Measurements from ENCODE around the gene GPR39. TPM values are rescaled to one million over a fixed set of nuclear protein-coding genes. Genes with fewer than 3 reads are reported as not detected.

The GPR39 gene
- total RNA-seq, 1 experiment from 2014 or later: 34.8 TPM

DNA sequence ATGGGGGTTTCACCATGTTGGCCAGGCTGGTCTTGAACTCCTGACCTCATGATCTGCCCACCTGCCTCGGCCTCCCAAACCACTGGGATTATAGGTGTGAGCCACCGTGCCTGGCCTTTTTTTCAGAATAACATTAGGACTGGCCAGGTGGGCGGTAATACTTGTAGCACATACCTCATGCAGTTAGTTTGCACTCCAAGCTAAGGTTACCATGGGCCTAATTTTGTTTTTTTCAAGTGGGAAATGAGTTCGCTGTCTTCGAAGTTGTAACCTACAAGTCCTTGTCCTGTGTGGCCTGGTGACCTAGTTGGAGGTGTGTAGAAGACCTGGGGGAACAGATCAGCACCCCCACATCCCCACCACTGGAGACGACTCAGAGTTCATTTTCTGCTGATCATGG is 178.6 kb downstream of the GPR39 start:
- DNase-seq (no peak), ATAC-seq (no peak)
- Histone ChIP-seq H3K79me2 (ENCODE audit: low read length) (peaks cover 14% of the 10 kb centered on the region; the same call in 1 of the 2 replicates), H3F3A (ENCODE audit: low read length, unreplicated experiment) (no peaks in the 10 kb centered on the region), H4K20me1 (ENCODE audit: low read length) (no peaks in the 10 kb centered on the region; the same call in 1 of the 2 replicates), H3K9me3 (ENCODE audit: low read length) (no peaks in the 10 kb centered on the region), H3K9ac (ENCODE audit: low read length) (no peak overlapping the region), H2AFZ (ENCODE audit: low read length) (no peak overlapping the region), H3K27me3 (ENCODE audit: low read length) (no peaks in the 10 kb centered on the region), H3K4me2 (ENCODE audit: low read length) (no peak overlapping the region), H3K4me3 (ENCODE audit: low read length) (no peak overlapping the region), H3K4me1 (ENCODE audit: insufficient read depth, low read length) (no peaks in the 10 kb centered on the region), H3K36me3 (ENCODE audit: low read depth, low read length) (no peaks in the 10 kb centered on the region; the same call in 1 of the 2 replicates), H3K27ac (ENCODE audit: low read length) (no peak overlapping the region), H3K9me2 (replicated peaks; ENCODE audit: low read length) (no peaks in the 10 kb centered on the region)
- POLR2A ChIA-PET (ENCODE audit: unreplicated experiment): no interaction called here
- CTCF ChIA-PET: no interaction called here
- TF ChIP-seq EZH2 (IDR thresholded peaks at IDR 0.05; ENCODE audit: low read length, unreplicated experiment) (no peak), EZH2phosphoT487 (IDR thresholded peaks at IDR 0.05; ENCODE audit: borderline replicate concordance, low read length) (no peak)
- TF ChIP-seq, protein P1, sequence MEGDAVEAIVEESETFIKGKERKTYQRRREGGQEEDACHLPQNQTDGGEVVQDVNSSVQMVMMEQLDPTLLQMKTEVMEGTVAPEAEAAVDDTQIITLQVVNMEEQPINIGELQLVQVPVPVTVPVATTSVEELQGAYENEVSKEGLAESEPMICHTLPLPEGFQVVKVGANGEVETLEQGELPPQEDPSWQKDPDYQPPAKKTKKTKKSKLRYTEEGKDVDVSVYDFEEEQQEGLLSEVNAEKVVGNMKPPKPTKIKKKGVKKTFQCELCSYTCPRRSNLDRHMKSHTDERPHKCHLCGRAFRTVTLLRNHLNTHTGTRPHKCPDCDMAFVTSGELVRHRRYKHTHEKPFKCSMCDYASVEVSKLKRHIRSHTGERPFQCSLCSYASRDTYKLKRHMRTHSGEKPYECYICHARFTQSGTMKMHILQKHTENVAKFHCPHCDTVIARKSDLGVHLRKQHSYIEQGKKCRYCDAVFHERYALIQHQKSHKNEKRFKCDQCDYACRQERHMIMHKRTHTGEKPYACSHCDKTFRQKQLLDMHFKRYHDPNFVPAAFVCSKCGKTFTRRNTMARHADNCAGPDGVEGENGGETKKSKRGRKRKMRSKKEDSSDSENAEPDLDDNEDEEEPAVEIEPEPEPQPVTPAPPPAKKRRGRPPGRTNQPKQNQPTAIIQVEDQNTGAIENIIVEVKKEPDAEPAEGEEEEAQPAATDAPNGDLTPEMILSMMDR (conservative IDR thresholded peaks at IDR 0.05; ENCODE audit: low read depth, low read length): no peak
- intact Hi-C loops (cut with micrococcal nuclease): no loop called here
- no TSS peak for BruUV-seq (replicated peaks)

DNA sequence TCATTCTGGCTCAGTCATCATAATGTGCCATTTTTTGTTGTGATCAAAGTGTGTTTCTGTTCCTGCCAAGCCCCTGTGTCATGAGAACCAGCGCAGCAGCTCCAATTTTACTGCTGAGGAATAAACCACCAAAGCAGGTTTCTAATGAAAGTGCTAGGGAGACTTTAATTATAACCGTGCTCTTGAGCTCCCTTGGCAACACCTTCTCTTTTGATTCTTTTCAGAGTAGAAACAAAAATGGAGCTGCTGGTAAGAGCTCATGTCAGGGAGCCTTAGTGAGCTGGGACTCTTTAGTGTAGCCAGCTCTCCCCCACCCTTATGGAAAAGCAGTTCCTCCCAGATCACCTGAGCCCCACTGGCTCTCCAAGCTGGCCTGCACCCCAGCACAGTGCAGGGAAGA is 179.1 kb downstream of the GPR39 start:
- H3K9ac ChIP-seq (ENCODE audit: low read length): no peak overlapping the region
- H3K27ac ChIP-seq (ENCODE audit: low read length): no peak overlapping the region
- no TSS peak for BruUV-seq (replicated peaks)
- no peaks in the 10 kb centered on the region for H3K27me3 ChIP-seq (ENCODE audit: low read length)
- H3K79me2 ChIP-seq (ENCODE audit: low read length): peaks cover 14% of the 10 kb centered on the region; the same call in 1 of the 2 replicates
- no peak overlapping the region for H3K4me3 ChIP-seq (ENCODE audit: low read length)
- no peaks in the 10 kb centered on the region; the same call in 1 of the 2 replicates for H4K20me1 ChIP-seq (ENCODE audit: low read length)
- H3K9me2 ChIP-seq (replicated peaks; ENCODE audit: low read length): no peaks in the 10 kb centered on the region
- no peak overlapping the region for H2AFZ ChIP-seq (ENCODE audit: low read length)
- ATAC-seq: no peak
- no peak for DNase-seq
- intact Hi-C loops (cut with micrococcal nuclease): no loop called here
- H3K9me3 ChIP-seq (ENCODE audit: low read length): no peaks in the 10 kb centered on the region
- CTCF ChIA-PET: no interaction called here
- no peaks in the 10 kb centered on the region for H3K4me1 ChIP-seq (ENCODE audit: insufficient read depth, low read length)
- POLR2A ChIA-PET (ENCODE audit: unreplicated experiment): no interaction called here
- H3F3A ChIP-seq (ENCODE audit: low read length, unreplicated experiment): no peaks in the 10 kb centered on the region
- H3K36me3 ChIP-seq (ENCODE audit: low read depth, low read length): no peaks in the 10 kb centered on the region; the same call in 1 of the 2 replicates
- TF ChIP-seq EZH2 (IDR thresholded peaks at IDR 0.05; ENCODE audit: low read length, unreplicated experiment): no peak
- TF ChIP-seq, protein P1 (conservative IDR thresholded peaks at IDR 0.05; ENCODE audit: low read depth, low read length): no peak
- TF ChIP-seq EZH2phosphoT487 (IDR thresholded peaks at IDR 0.05; ENCODE audit: borderline replicate concordance, low read length): no peak
- H3K4me2 ChIP-seq (ENCODE audit: low read length): no peak overlapping the region

DNA sequence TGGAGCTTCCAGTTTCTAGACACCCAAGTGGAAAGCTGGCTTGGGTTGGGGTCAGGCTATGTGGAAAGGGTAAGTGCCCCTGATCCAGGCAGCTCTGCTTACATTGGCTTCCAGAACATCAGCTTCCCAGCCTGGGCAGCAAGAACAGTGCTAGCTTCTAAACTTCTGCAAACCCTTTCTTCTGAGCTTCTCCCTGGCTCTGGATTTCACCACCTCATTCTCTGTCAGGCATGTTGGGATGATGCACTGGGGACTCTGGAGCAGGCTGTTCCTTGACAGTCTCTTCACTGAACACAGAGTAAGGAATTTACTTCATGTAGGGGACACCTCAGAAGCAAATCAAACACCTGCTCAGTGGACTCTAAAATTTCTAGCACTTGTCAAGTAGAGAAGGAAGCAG is 180.6 kb downstream of the GPR39 start:
- TF ChIP-seq, protein P1 (conservative IDR thresholded peaks at IDR 0.05; ENCODE audit: low read depth, low read length): no peak
- TF ChIP-seq EZH2 (IDR thresholded peaks at IDR 0.05; ENCODE audit: low read length, unreplicated experiment): no peak
- no peak for TF ChIP-seq EZH2phosphoT487 (IDR thresholded peaks at IDR 0.05; ENCODE audit: borderline replicate concordance, low read length)
- Histone ChIP-seq H3K36me3 (ENCODE audit: low read depth, low read length) (no peaks in the 10 kb centered on the region; the same call in 1 of the 2 replicates), H3K9me3 (ENCODE audit: low read length) (no peaks in the 10 kb centered on the region), H2AFZ (ENCODE audit: low read length) (no peak overlapping the region), H3K4me3 (ENCODE audit: low read length) (no peak overlapping the region), H3K4me2 (ENCODE audit: low read length) (no peak overlapping the region), H4K20me1 (ENCODE audit: low read length) (no peaks in the 10 kb centered on the region; the same call in 1 of the 2 replicates), H3K9ac (ENCODE audit: low read length) (no peak overlapping the region), H3K27ac (ENCODE audit: low read length) (no peak overlapping the region), H3K79me2 (ENCODE audit: low read length) (peaks cover 14% of the 10 kb centered on the region; the same call in 1 of the 2 replicates), H3K9me2 (replicated peaks; ENCODE audit: low read length) (no peaks in the 10 kb centered on the region), H3K4me1 (ENCODE audit: insufficient read depth, low read length) (no peaks in the 10 kb centered on the region), H3F3A (ENCODE audit: low read length, unreplicated experiment) (no peaks in the 10 kb centered on the region), H3K27me3 (ENCODE audit: low read length) (no peaks in the 10 kb centered on the region)
- POLR2A ChIA-PET (ENCODE audit: unreplicated experiment): no interaction called here
- ATAC-seq (no peak), DNase-seq (no peak)
- CTCF ChIA-PET: no interaction called here
- BruUV-seq (replicated peaks): no TSS peak
- intact Hi-C loops (cut with micrococcal nuclease): no loop called here

All from PC-3 (cell line).